Keratinocyte (primary cell): ENCODE results near the gene HMCN2. TPM values are rescaled to one million over a fixed set of nuclear protein-coding genes. Genes with fewer than 3 reads are reported as not detected.

Source experiments
- DNase-seq: peaks from one replicate; pipeline ENCODE4 v3.0.0-alpha.2; 2011; ENCODE audit warnings: low read depth, missing footprints, low spot score
- FAIRE-seq: peaks from 2 replicates; lab custom pipeline; 2011; peaks lifted over from hg19 to GRCh38; lab: Jason Lieb, UNC
- H2AFZ ChIP-seq: 2 replicates; pipeline ENCODE4 v1.6.0; 2012; ENCODE audit warnings: low read length, control low read depth, inconsistent platforms; ENCODE audit not compliant: control insufficient read depth
- H3K27ac ChIP-seq: 2 replicates; pipeline ENCODE4 v1.5.1; 2011; ENCODE audit warnings: low read length; ENCODE audit not compliant: control insufficient read depth, insufficient read depth
- H3K27me3 ChIP-seq: 3 replicates; pipeline ENCODE4 v1.6.0; 2011; ENCODE audit warnings: low read length; ENCODE audit not compliant: control insufficient read depth, insufficient read depth; ENCODE audit errors: extremely low read depth
- H3K36me3 ChIP-seq, 2 experiments: 2 replicates in 1 of 2; 3 replicates in 1 of 2; pipeline ENCODE4 v1.5.1; 2011; ENCODE audit warnings: low read length in 2 of 2, mild to moderate bottlenecking in 1 of 2; ENCODE audit not compliant: control insufficient read depth in 2 of 2, insufficient read depth in 2 of 2; ENCODE audit errors: extremely low read depth in 1 of 2
- H3K4me1 ChIP-seq: 3 replicates; pipeline ENCODE4 v1.5.1; 2011; ENCODE audit warnings: low read length; ENCODE audit not compliant: control insufficient read depth, insufficient read depth; ENCODE audit errors: extremely low read depth
- H3K4me2 ChIP-seq: 3 replicates; pipeline ENCODE4 v1.6.0; 2011; ENCODE audit warnings: low read depth, low read length; ENCODE audit not compliant: control insufficient read depth, insufficient read depth; ENCODE audit errors: extremely low read depth
- H3K4me3 ChIP-seq, 3 experiments: fragments of 200-600 bp in 1 of 3; sonication (generic) in 1 of 3; 2 replicates in 2 of 3; 3 replicates in 1 of 3; pipeline ENCODE4 v1.5.1; 2011 to 2016; ENCODE audit warnings: low read length in 3 of 3, mild to moderate bottlenecking in 3 of 3, control low read depth in 2 of 3, inconsistent platforms in 1 of 3, low read depth in 1 of 3, mixed read lengths in 1 of 3, mixed run types in 1 of 3, moderate library complexity in 1 of 3; ENCODE audit not compliant: control insufficient read depth in 2 of 3, insufficient read depth in 2 of 3; ENCODE audit errors: extremely low read depth in 1 of 3
- H3K79me2 ChIP-seq: 2 replicates; pipeline ENCODE4 v1.6.0; 2012; ENCODE audit warnings: low read length; ENCODE audit not compliant: control insufficient read depth, insufficient read depth
- H3K9ac ChIP-seq: 3 replicates; pipeline ENCODE4 v1.6.0; 2011; ENCODE audit warnings: low read length; ENCODE audit not compliant: control insufficient read depth, insufficient read depth; ENCODE audit errors: extremely low read depth
- H3K9me1 ChIP-seq: 3 replicates; pipeline ENCODE4 v1.6.0; 2011; ENCODE audit warnings: low read length; ENCODE audit not compliant: control insufficient read depth, insufficient read depth; ENCODE audit errors: extremely low read depth
- H3K9me3 ChIP-seq: 2 replicates; pipeline ENCODE4 v1.5.1; 2012; ENCODE audit warnings: low read depth, low read length; ENCODE audit not compliant: control insufficient read depth
- H4K20me1 ChIP-seq: 3 replicates; pipeline ENCODE4 v1.6.0; 2011; ENCODE audit warnings: low read length; ENCODE audit not compliant: control insufficient read depth, insufficient read depth; ENCODE audit errors: extremely low read depth
- CTCF ChIP-seq, 3 experiments: IDR thresholded peaks in 1 of 3; conservative IDR thresholded peaks in 1 of 3; optimal IDR thresholded peaks in 1 of 3; 2 replicates in 2 of 3; 3 replicates in 1 of 3; pipeline versions ENCODE3 to v1.5.1; 2011; ENCODE audit warnings: low read length in 3 of 3, mild to moderate bottlenecking in 3 of 3, moderate library complexity in 2 of 3, control low read depth in 1 of 3, inconsistent platforms in 1 of 3; ENCODE audit not compliant: insufficient read depth in 2 of 3; ENCODE audit errors: extremely low read depth in 1 of 3
- EZH2 ChIP-seq: IDR thresholded peaks from one replicate; pipeline ENCODE4 v1.6.1; 2012; ENCODE audit warnings: inconsistent platforms, mild to moderate bottlenecking, low read length, moderate library complexity
- dilution Hi-C: fragments of 300-500 bp; cut with MboI; formaldehyde crosslinking; loops from one replicate; pipeline ENCODE4 v1.7.0; 2020; ENCODE audit warnings: low sequenced_read_pairs; ENCODE audit not compliant: extremely low pct_ligation_motif_present
- polyA plus RNA-seq, 5 experiments: library from polyadenylated mRNA; depleted of rRNA in 3 of 5; stranded (reverse) in 3 of 5; stranded (forward) in 1 of 5; unstranded in 1 of 5; fragments of >200 nt; gene quantifications; 1 replicate in 1 of 5; 2 replicates in 3 of 5; 3 replicates in 1 of 5; pipeline versions ENCODE4 v1.2.1 to v1.2.3, GENCODE V29; 2011 to 2012; ENCODE audit warnings: missing spikeins in 2 of 5, low read depth in 1 of 5, low replicate concordance in 1 of 5

HMCN2 gene
- polyA plus RNA-seq, 1 donor (not counting 4 experiments of a cell fraction or from before 2014, with no cell fraction given), result not detected

GRCh38 chr9:130426467-130426773, 160.9 kb downstream of the HMCN2 start:
- dilution Hi-C loops, result no loop called here
- no peak overlapping the region for H2AFZ ChIP-seq
- no peak overlapping the region for H3K4me3 ChIP-seq
- no peaks in the 10 kb centered on the region for H3K79me2 ChIP-seq
- peaks cover 29% of the 10 kb centered on the region for H3K27me3 ChIP-seq
- FAIRE-seq (no peak), DNase-seq (no peak)
- peaks cover 9% of the 10 kb centered on the region for H3K9me3 ChIP-seq
- peak overlapping the region; percentile 47 for H3K27ac ChIP-seq
- H3K4me2 ChIP-seq, result peak overlapping the region; percentile 71
- no peak overlapping the region for H3K9ac ChIP-seq
- peaks cover 20% of the 10 kb centered on the region for H3K4me1 ChIP-seq
- H3K9me1 ChIP-seq, result no peaks in the 10 kb centered on the region
- TF ChIP-seq CTCF (optimal IDR thresholded peaks at IDR 0.05 in 1 of 3, IDR thresholded peaks at IDR 0.05 in 1 of 3, conservative IDR thresholded peaks at IDR 0.05 in 1 of 3; ENCODE audit: extremely low read depth in 1 of 3, insufficient read depth in 2 of 3, low read length in 3 of 3) (no peak), EZH2 (no peak)
- H3K36me3 ChIP-seq, result no peaks in the 10 kb centered on the region
- H4K20me1 ChIP-seq, result no peaks in the 10 kb centered on the region

DNA sequence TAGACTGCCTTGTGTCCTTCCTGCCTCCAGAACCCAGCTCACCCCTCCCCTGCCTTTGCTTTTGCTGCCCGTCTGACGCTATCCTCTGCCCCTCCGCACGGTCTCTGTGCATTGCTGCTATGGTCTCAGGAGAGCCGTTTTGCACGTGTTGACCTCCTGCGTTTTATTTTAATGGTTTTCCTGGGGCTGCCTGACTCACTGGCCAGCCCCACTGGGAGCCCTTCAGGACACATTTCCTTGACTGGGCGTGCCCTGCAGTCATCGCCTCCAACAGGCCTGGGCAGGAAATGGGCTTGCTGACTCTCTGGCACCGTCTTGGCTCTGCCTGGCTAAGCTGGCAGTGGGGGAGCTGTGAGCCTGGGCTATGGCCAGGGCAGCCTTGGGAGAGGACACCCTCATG, 161.3 kb downstream of the HMCN2 start:
- Histone ChIP-seq H3K9me1 (no peaks in the 10 kb centered on the region), H3K27me3 (peaks cover 26% of the 10 kb centered on the region), H3K27ac (peak overlapping the region; percentile 47), H3K9ac (peak overlapping the region; percentile 22), H4K20me1 (no peaks in the 10 kb centered on the region), H3K4me1 (peaks cover 24% of the 10 kb centered on the region), H3K4me3 (peak overlapping the region in 1 of 3 experiments; percentile 33), H2AFZ (peak overlapping the region; percentile 75), H3K4me2 (peak overlapping the region; percentile 71), H3K9me3 (peaks cover 9% of the 10 kb centered on the region), H3K79me2 (no peaks in the 10 kb centered on the region), H3K36me3 (no peaks in the 10 kb centered on the region)
- DNase-seq (peak; percentile 74), FAIRE-seq (peak; percentile 99)
- dilution Hi-C loops, result no loop called here
- peak in 1 of 3 experiments; percentile 4 for TF ChIP-seq CTCF (optimal IDR thresholded peaks at IDR 0.05 in 1 of 3, IDR thresholded peaks at IDR 0.05 in 1 of 3, conservative IDR thresholded peaks at IDR 0.05 in 1 of 3; ENCODE audit: extremely low read depth in 1 of 3, insufficient read depth in 2 of 3, low read length in 3 of 3)
- TF ChIP-seq EZH2, result no peak
